Measurements from ENCODE around the gene IL15RA. TPM values are rescaled to one million over a fixed set of nuclear protein-coding genes. Genes with fewer than 3 reads are reported as not detected.

IL15RA gene
- polyA plus RNA-seq, 2 of the 4 experiments (the other 2 are of a cell fraction) = 0.46 to 0.83 TPM

GRCh38 chr10:5915451-5915850, 61.9 kb downstream of the IL15RA start (continued):
- TF ChIP-seq HMGXB4 (CRISPR knock-in tag; IDR thresholded peaks at IDR 0.05; ENCODE audit: borderline replicate concordance) = no peak
- no peak for TF ChIP-seq CHD2 (IDR thresholded peaks at IDR 0.05; ENCODE audit: low read length, partially characterized antibody)
- TF ChIP-seq CHD4 (IDR thresholded peaks at IDR 0.05; ENCODE audit: borderline replicate concordance) = no peak
- no peak for TF ChIP-seq JUN (IDR thresholded peaks at IDR 0.05)

DNA sequence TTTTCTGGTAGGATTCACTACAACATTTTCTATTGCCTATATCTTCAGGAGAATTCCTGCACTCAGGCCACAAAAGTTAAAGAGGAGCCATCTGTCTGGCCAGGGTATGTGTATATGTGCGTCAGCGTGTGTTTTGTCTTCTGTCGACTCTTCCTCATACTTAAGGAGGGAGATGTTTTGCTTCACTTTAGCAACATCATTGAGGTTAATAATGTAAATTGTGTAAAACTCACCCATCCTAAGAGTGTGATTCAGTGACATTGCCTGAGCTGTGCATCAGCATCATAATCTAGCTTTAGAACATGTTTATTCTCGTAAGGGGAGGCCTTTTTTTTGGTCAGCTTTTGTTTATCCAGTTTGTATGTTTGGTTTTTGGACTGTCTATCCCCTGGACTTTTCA, 63.6 kb downstream of the IL15RA start:
- ChIA-PET CTCF (no interaction called here), POLR2A (no interaction called here)
- FAIRE-seq = no peak

GRCh38 chr10:5911670-5912069, 65.7 kb downstream of the IL15RA start:
- Histone ChIP-seq H3K4me3 (no peak overlapping the region), H3K9me3 (no peaks in the 10 kb centered on the region), H3K4me1 (no peaks in the 10 kb centered on the region), H3K27ac (no peak overlapping the region), H3K4me2 (no peak overlapping the region)
- no peak for FAIRE-seq
- TF ChIP-seq HDAC2 (IDR thresholded peaks at IDR 0.05) (no peak), ZSCAN20 (CRISPR knock-in tag; IDR thresholded peaks at IDR 0.05) (no peak), JUNB (IDR thresholded peaks at IDR 0.05) (no peak), ZC3H11A (IDR thresholded peaks at IDR 0.05) (no peak), HOXB13 (CRISPR knock-in tag; IDR thresholded peaks at IDR 0.05; ENCODE audit: low read depth) (no peak), POLR2AphosphoS2 (conservative IDR thresholded peaks at IDR 0.05; ENCODE audit: low read length) (no peak), BHLHE40 (IDR thresholded peaks at IDR 0.05; ENCODE audit: low read depth, low read length) (no peak), NR3C1 (IDR thresholded peaks at IDR 0.05) (no peak), EP300 (IDR thresholded peaks at IDR 0.05) (no peak), GATA3 (IDR thresholded peaks at IDR 0.05; ENCODE audit: borderline replicate concordance) (no peak), EHMT2 (IDR thresholded peaks at IDR 0.05; ENCODE audit: low read depth) (no peak), TP53 (CRISPR knock-in tag; IDR thresholded peaks at IDR 0.05) (no peak)
- TF ChIP-seq, protein P1, sequence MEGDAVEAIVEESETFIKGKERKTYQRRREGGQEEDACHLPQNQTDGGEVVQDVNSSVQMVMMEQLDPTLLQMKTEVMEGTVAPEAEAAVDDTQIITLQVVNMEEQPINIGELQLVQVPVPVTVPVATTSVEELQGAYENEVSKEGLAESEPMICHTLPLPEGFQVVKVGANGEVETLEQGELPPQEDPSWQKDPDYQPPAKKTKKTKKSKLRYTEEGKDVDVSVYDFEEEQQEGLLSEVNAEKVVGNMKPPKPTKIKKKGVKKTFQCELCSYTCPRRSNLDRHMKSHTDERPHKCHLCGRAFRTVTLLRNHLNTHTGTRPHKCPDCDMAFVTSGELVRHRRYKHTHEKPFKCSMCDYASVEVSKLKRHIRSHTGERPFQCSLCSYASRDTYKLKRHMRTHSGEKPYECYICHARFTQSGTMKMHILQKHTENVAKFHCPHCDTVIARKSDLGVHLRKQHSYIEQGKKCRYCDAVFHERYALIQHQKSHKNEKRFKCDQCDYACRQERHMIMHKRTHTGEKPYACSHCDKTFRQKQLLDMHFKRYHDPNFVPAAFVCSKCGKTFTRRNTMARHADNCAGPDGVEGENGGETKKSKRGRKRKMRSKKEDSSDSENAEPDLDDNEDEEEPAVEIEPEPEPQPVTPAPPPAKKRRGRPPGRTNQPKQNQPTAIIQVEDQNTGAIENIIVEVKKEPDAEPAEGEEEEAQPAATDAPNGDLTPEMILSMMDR (IDR thresholded peaks at IDR 0.05) = no peak
- TF ChIP-seq, protein P2, sequence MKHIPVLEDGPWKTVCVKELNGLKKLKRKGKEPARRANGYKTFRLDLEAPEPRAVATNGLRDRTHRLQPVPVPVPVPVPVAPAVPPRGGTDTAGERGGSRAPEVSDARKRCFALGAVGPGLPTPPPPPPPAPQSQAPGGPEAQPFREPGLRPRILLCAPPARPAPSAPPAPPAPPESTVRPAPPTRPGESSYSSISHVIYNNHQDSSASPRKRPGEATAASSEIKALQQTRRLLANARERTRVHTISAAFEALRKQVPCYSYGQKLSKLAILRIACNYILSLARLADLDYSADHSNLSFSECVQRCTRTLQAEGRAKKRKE (CRISPR knock-in tag; IDR thresholded peaks at IDR 0.05; ENCODE audit: low read depth) = no peak
- TF ChIP-seq, protein P3, sequence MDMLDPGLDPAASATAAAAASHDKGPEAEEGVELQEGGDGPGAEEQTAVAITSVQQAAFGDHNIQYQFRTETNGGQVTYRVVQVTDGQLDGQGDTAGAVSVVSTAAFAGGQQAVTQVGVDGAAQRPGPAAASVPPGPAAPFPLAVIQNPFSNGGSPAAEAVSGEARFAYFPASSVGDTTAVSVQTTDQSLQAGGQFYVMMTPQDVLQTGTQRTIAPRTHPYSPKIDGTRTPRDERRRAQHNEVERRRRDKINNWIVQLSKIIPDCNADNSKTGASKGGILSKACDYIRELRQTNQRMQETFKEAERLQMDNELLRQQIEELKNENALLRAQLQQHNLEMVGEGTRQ (IDR thresholded peaks at IDR 0.05) = no peak
- CTCF ChIA-PET = no interaction called here
- POLR2A ChIA-PET = no interaction called here
- no peak for ATAC-seq
- WGBS (ENCODE audit: missing lambda C conversion rate) = 88% methylated on average over 4 of the region's 4 CpGs
- DNase-seq (ENCODE audit: low read depth in 1 of 2, low spot score in 1 of 2) = no peak

More for the DNA sequence above, 63.6 kb downstream of the IL15RA start:
- DNase-seq (ENCODE audit: low read depth in 1 of 2, low spot score in 1 of 2) (no peak), ATAC-seq (no peak)
- Histone ChIP-seq H3K27ac (no peak overlapping the region), H3K4me1 (no peaks in the 10 kb centered on the region), H3K4me2 (no peak overlapping the region), H3K9me3 (no peaks in the 10 kb centered on the region), H3K4me3 (no peak overlapping the region)
- TF ChIP-seq FOXS1 (CRISPR knock-in tag; IDR thresholded peaks at IDR 0.05) = no peak
- no peak for TF ChIP-seq POLR2AphosphoS2 (conservative IDR thresholded peaks at IDR 0.05; ENCODE audit: low read length)
- TF ChIP-seq ZNF302 (CRISPR knock-in tag; IDR thresholded peaks at IDR 0.05) = no peak
- TF ChIP-seq KDM5A (IDR thresholded peaks at IDR 0.05) = no peak
- no peak for TF ChIP-seq NFE2L2 (conservative IDR thresholded peaks at IDR 0.05; ENCODE audit: low read length)
- no peak for TF ChIP-seq CEBPB (IDR thresholded peaks at IDR 0.05)
- TF ChIP-seq MAFK (IDR thresholded peaks at IDR 0.05; ENCODE audit: partially characterized antibody) = no peak
- TF ChIP-seq CBX2 (IDR thresholded peaks at IDR 0.05; ENCODE audit: borderline replicate concordance, low read depth) = no peak
- no peak for TF ChIP-seq HDAC2 (IDR thresholded peaks at IDR 0.05)
- TF ChIP-seq FOSL2 (IDR thresholded peaks at IDR 0.05) = no peak
- TF ChIP-seq FOSL2 (CRISPR knock-in tag; IDR thresholded peaks at IDR 0.05) = no peak
- TF ChIP-seq HOXB5 (CRISPR knock-in tag; IDR thresholded peaks at IDR 0.05) = no peak
- TF ChIP-seq SMC3 (IDR thresholded peaks at IDR 0.05) = no peak
- TF ChIP-seq, protein P4, sequence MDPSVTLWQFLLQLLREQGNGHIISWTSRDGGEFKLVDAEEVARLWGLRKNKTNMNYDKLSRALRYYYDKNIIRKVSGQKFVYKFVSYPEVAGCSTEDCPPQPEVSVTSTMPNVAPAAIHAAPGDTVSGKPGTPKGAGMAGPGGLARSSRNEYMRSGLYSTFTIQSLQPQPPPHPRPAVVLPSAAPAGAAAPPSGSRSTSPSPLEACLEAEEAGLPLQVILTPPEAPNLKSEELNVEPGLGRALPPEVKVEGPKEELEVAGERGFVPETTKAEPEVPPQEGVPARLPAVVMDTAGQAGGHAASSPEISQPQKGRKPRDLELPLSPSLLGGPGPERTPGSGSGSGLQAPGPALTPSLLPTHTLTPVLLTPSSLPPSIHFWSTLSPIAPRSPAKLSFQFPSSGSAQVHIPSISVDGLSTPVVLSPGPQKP (IDR thresholded peaks at IDR 0.05; ENCODE audit: low read depth, low read length) = no peak
- no peak for TF ChIP-seq POLR2A (IDR thresholded peaks at IDR 0.05; ENCODE audit: low read length)
- WGBS (ENCODE audit: missing lambda C conversion rate) = 92% methylated on average over 4 of the region's 4 CpGs
